HEK293 (cell line): Measurements from ENCODE around the gene SERPINB2.
A peak's percentile ranks its signal among the peaks of the same experiment; 100 is the strongest.

Source experiments
- HOXD13 ChIP-seq: sonication (generic); formaldehyde crosslinking; IDR thresholded peaks from 2 replicates; pipeline ENCODE4 v1.8.0; 2022; ENCODE audit warnings: missing genetic modification reagents, borderline replicate concordance
- MEIS1 ChIP-seq: sonication (generic); formaldehyde crosslinking; IDR thresholded peaks from 2 replicates; pipeline ENCODE4 v1.8.1; 2022; ENCODE audit warnings: missing genetic modification reagents, mild to moderate bottlenecking, borderline replicate concordance
- MYNN ChIP-seq: fragments of 450-650 bp; formaldehyde crosslinking; IDR thresholded peaks from 2 replicates; pipeline ENCODE4 v1.5.1; 2016; ENCODE audit warnings: missing biosample characterization, missing genetic modification characterization, borderline replicate concordance
- PRDM1 ChIP-seq: fragments of 450-650 bp; formaldehyde crosslinking; IDR thresholded peaks from 2 replicates; pipeline ENCODE4; 2016; ENCODE audit warnings: missing biosample characterization, missing genetic modification characterization
- ZBTB1 ChIP-seq: fragments of 450-650 bp; formaldehyde crosslinking; IDR thresholded peaks from 2 replicates; pipeline ENCODE4 v1.5.1; 2016; ENCODE audit warnings: missing biosample characterization, missing genetic modification characterization
- ZBTB11 ChIP-seq: fragments of 450-650 bp; formaldehyde crosslinking; conservative IDR thresholded peaks from 2 replicates; pipeline ENCODE4 v1.5.1; 2016; ENCODE audit warnings: low read depth, missing biosample characterization, missing genetic modification characterization
- ZBTB44 ChIP-seq: fragments of 450-650 bp; IDR thresholded peaks from 2 replicates; pipeline ENCODE4 v1.5.1; 2018; ENCODE audit warnings: missing biosample characterization, mild to moderate bottlenecking, missing genetic modification characterization
- ZBTB48 ChIP-seq: fragments of 450-650 bp; formaldehyde crosslinking; IDR thresholded peaks from 2 replicates; pipeline ENCODE4 v1.5.1; 2016; ENCODE audit warnings: missing biosample characterization, missing genetic modification characterization
- ZFP3 ChIP-seq: fragments of 450-650 bp; formaldehyde crosslinking; IDR thresholded peaks from 2 replicates; pipeline ENCODE4 v1.5.1; 2016; ENCODE audit warnings: low read depth, missing biosample characterization, missing genetic modification characterization
- ZNF114 ChIP-seq: fragments of 450-650 bp; formaldehyde crosslinking; IDR thresholded peaks from 2 replicates; pipeline ENCODE4 v1.5.0; 2017; ENCODE audit warnings: missing biosample characterization, missing genetic modification characterization
- ZNF148 ChIP-seq: fragments of 450-650 bp; formaldehyde crosslinking; IDR thresholded peaks from 2 replicates; pipeline ENCODE4 v1.5.0; 2017; ENCODE audit warnings: missing biosample characterization, missing genetic modification characterization, borderline replicate concordance
- ZNF169 ChIP-seq: fragments of 450-650 bp; formaldehyde crosslinking; IDR thresholded peaks from 2 replicates; pipeline ENCODE4 v1.5.1; 2016; ENCODE audit warnings: missing biosample characterization, missing genetic modification characterization
- ZNF175 ChIP-seq: fragments of 450-650 bp; formaldehyde crosslinking; IDR thresholded peaks from 2 replicates; pipeline ENCODE4 v1.5.1; 2016; ENCODE audit warnings: missing biosample characterization, missing genetic modification characterization
- ZNF26 ChIP-seq: fragments of 450-650 bp; formaldehyde crosslinking; IDR thresholded peaks from 2 replicates; pipeline ENCODE4 v1.5.1; 2016; ENCODE audit warnings: missing biosample characterization, missing genetic modification characterization
- ZNF514 ChIP-seq: fragments of 450-650 bp; formaldehyde crosslinking; IDR thresholded peaks from 2 replicates; pipeline ENCODE4 v1.5.1; 2016; ENCODE audit warnings: missing biosample characterization, missing genetic modification characterization
- ZNF626 ChIP-seq: fragments of 450-650 bp; sonication (Bioruptor Pico); formaldehyde crosslinking; IDR thresholded peaks from 2 replicates; pipeline ENCODE4 v1.5.1; 2018; ENCODE audit warnings: missing biosample characterization, missing genetic modification characterization, inconsistent platforms
- ZNF701 ChIP-seq: fragments of 450-650 bp; formaldehyde crosslinking; IDR thresholded peaks from 2 replicates; pipeline ENCODE4 v1.5.1; 2016; ENCODE audit warnings: missing biosample characterization, missing genetic modification characterization
- ZNF837 ChIP-seq: fragments of 450-650 bp; formaldehyde crosslinking; IDR thresholded peaks from 2 replicates; pipeline ENCODE4 v1.5.1; 2016; ENCODE audit warnings: missing biosample characterization, missing genetic modification characterization
- ZSCAN18 ChIP-seq: fragments of 450-650 bp; formaldehyde crosslinking; IDR thresholded peaks from 2 replicates; pipeline ENCODE4 v1.5.1; 2016; ENCODE audit warnings: missing biosample characterization, missing genetic modification characterization
- ZXDB ChIP-seq: fragments of 450-650 bp; formaldehyde crosslinking; IDR thresholded peaks from 2 replicates; pipeline ENCODE4 v1.5.1; 2016; ENCODE audit warnings: missing biosample characterization, missing genetic modification characterization

SERPINB2 gene

GRCh38 chr18:63936156-63936931 lies 48.8 kb downstream of the SERPINB2 start (continued):
- TF ChIP-seq ZNF26 = no peak
- TF ChIP-seq ZNF701 = no peak
- no peak for TF ChIP-seq ZBTB44 (tag by site-specific recombination)
- TF ChIP-seq ZBTB1 = no peak
- TF ChIP-seq PRDM1 (tag by site-specific recombination) = no peak
- peak; percentile 26; the same call in 1 of the 2 replicates for TF ChIP-seq ZBTB11 (tag by site-specific recombination)
- TF ChIP-seq MYNN = no peak
- TF ChIP-seq ZNF148 (tag by site-specific recombination) = no peak
- TF ChIP-seq ZNF837 = no peak
- no peak for TF ChIP-seq ZBTB48 (tag by site-specific recombination)
- no peak for TF ChIP-seq HOXD13 (CRISPR knock-in tag)
- no peak for TF ChIP-seq ZNF114 (tag by site-specific recombination)
- no peak for TF ChIP-seq ZSCAN18
- no peak for TF ChIP-seq MEIS1
- no peak for TF ChIP-seq ZNF626 (tag by site-specific recombination)
- TF ChIP-seq ZNF169 (tag by site-specific recombination) = no peak
- TF ChIP-seq ZXDB (tag by site-specific recombination) = 0 out of 2 replicates have a peak, but pooled peaks have one; percentile 16
- TF ChIP-seq ZNF175 (tag by site-specific recombination) = no peak
- TF ChIP-seq ZFP3 (tag by site-specific recombination) = no peak
- TF ChIP-seq ZNF514 (tag by site-specific recombination) = no peak
- TF ChIP-seq, all 188 proteins: peak for 11
